Fibroblast of lung (primary cell): ENCODE measurements around the gene ENTR1. TPM values are rescaled to one million over a fixed set of nuclear protein-coding genes. Genes with fewer than 3 reads are reported as not detected.

Experiments used
- DNase-seq, 2 donors: peaks; one replicate each; pipeline versions ENCODE4 v3.0.0 to v3.0.0-alpha.2; 2010; ENCODE audit warnings: low read depth in 2 of 2
- H2AFZ ChIP-seq: 2 replicates; pipeline ENCODE4 v1.5.1; 2012; ENCODE audit warnings: low read length, control low read depth, inconsistent platforms
- H3K27ac ChIP-seq: 2 replicates; pipeline ENCODE4 v1.5.1; 2011; ENCODE audit warnings: low read length, control low read depth; ENCODE audit not compliant: insufficient read depth
- H3K27me3 ChIP-seq: 2 replicates; pipeline ENCODE4 v1.5.1; 2011; ENCODE audit warnings: mild to moderate bottlenecking, low read length; ENCODE audit not compliant: control insufficient read depth, insufficient read depth
- H3K36me3 ChIP-seq: 2 replicates; pipeline ENCODE4 v1.5.1; 2011; ENCODE audit warnings: low read length; ENCODE audit not compliant: control insufficient read depth, insufficient read depth
- H3K4me1 ChIP-seq: 2 replicates; pipeline ENCODE4 v1.5.1; 2011; ENCODE audit warnings: low read length; ENCODE audit not compliant: control insufficient read depth, insufficient read depth; ENCODE audit errors: extremely low read depth
- H3K4me2 ChIP-seq: 2 replicates; pipeline ENCODE4 v1.5.1; 2011; ENCODE audit warnings: low read length, control low read depth; ENCODE audit not compliant: insufficient read depth; ENCODE audit errors: extremely low read depth
- H3K4me3 ChIP-seq, 4 experiments: fragments of 200-600 bp in 1 of 4; sonication (generic) in 1 of 4; replicated peaks in 1 of 4; 2 replicates each; pipeline ENCODE4 v1.5.1; 2011 to 2016; ENCODE audit warnings: low read length in 4 of 4, low read depth in 3 of 4, mild to moderate bottlenecking in 3 of 4, control low read depth in 2 of 4, inconsistent platforms in 1 of 4, mixed read lengths in 1 of 4; ENCODE audit not compliant: insufficient read depth in 1 of 4; ENCODE audit errors: control extremely low read depth in 1 of 4
- H3K79me2 ChIP-seq: 2 replicates; pipeline ENCODE4 v1.5.1; 2012; ENCODE audit warnings: mild to moderate bottlenecking, low read length, inconsistent platforms; ENCODE audit not compliant: control insufficient read depth, insufficient read depth
- H3K9ac ChIP-seq: 2 replicates; pipeline ENCODE4 v1.5.1; 2011; ENCODE audit warnings: mild to moderate bottlenecking, low read length, control low read depth; ENCODE audit not compliant: insufficient read depth
- H3K9me3 ChIP-seq: 2 replicates; pipeline ENCODE4 v1.5.1; 2012; ENCODE audit warnings: low read depth, low read length; ENCODE audit not compliant: control insufficient read depth, insufficient read depth
- H4K20me1 ChIP-seq: 2 replicates; pipeline ENCODE4 v1.5.1; 2011; ENCODE audit warnings: low read length; ENCODE audit not compliant: control insufficient read depth, insufficient read depth; ENCODE audit errors: extremely low read depth
- CTCF ChIP-seq, 2 donors: IDR thresholded peaks in 1 of 2; conservative IDR thresholded peaks in 1 of 2; 1 replicate in 1 of 2; 2 replicates in 1 of 2; pipeline ENCODE4 v1.5.1; 2011 to 2012; ENCODE audit warnings: low read length in 2 of 2, control low read depth in 1 of 2, inconsistent platforms in 1 of 2, low read depth in 1 of 2, mild to moderate bottlenecking in 1 of 2
- EZH2 ChIP-seq: IDR thresholded peaks from 2 replicates; pipeline ENCODE4 v1.5.1; 2012; ENCODE audit warnings: low read length, control low read depth, mild to moderate bottlenecking; ENCODE audit errors: missing control alignments
- polyA plus RNA-seq, 2 donors: library from polyadenylated mRNA; depleted of rRNA in 1 of 2; stranded (reverse) in 1 of 2; unstranded in 1 of 2; fragments of >200 nt; gene quantifications; 2 replicates each; pipeline ENCODE4 v1.2.1, GENCODE V29; 2011 to 2012; ENCODE audit warnings: missing spikeins in 1 of 2
- total RNA-seq: library from RNA; depleted of rRNA; stranded (reverse); fragments of >200 nt; gene quantifications from 2 replicates; pipeline ENCODE4 v1.2.1, GENCODE V29; 2014

ENTR1 gene
- total and polyA plus RNA-seq, 2 donors (not counting 1 experiment from before 2014, with no cell fraction given), result 24.5 to 31.9 TPM

- Histone ChIP-seq H3K27ac (no peak overlapping the region), H3K36me3 (peaks cover 9% of the 10 kb centered on the region), H3K4me2 (no peak overlapping the region), H4K20me1 (no peaks in the 10 kb centered on the region), H3K9me3 (no peaks in the 10 kb centered on the region), H3K27me3 (no peaks in the 10 kb centered on the region), H3K79me2 (no peaks in the 10 kb centered on the region), H2AFZ (no peak overlapping the region), H3K4me3 (no peak overlapping the region), H3K9ac (no peak overlapping the region), H3K4me1 (peaks cover 18% of the 10 kb centered on the region)
- no peak for TF ChIP-seq CTCF (conservative IDR thresholded peaks at IDR 0.05 in 1 of 2, IDR thresholded peaks at IDR 0.05 in 1 of 2; ENCODE audit: low read depth in 1 of 2, low read length in 2 of 2)
- no peak for TF ChIP-seq EZH2
- no peak for DNase-seq
These were observed 36.2 kb downstream of the ENTR1 start for GRCh38 chr9:136374183-136374575.

- Histone ChIP-seq H3K79me2 (no peaks in the 10 kb centered on the region), H3K36me3 (peaks cover 7% of the 10 kb centered on the region), H3K4me3 (no peak within 1 kb of the TSS), H2AFZ (peak within 1 kb of the TSS; percentile 4), H3K4me1 (peaks cover 18% of the 10 kb centered on the region), H3K9me3 (no peaks in the 10 kb centered on the region), H3K27ac (peak within 1 kb of the TSS; percentile 30), H3K4me2 (peak within 1 kb of the TSS; percentile 48), H3K27me3 (no peaks in the 10 kb centered on the region), H4K20me1 (no peaks in the 10 kb centered on the region), H3K9ac (peak within 1 kb of the TSS; percentile 48)
- TF ChIP-seq EZH2, result no peak
- no peak for TF ChIP-seq CTCF (conservative IDR thresholded peaks at IDR 0.05 in 1 of 2, IDR thresholded peaks at IDR 0.05 in 1 of 2; ENCODE audit: low read depth in 1 of 2, low read length in 2 of 2)
- DNase-seq, result no peak
These were observed 36.9 kb downstream of the ENTR1 start, which contains the start of gene CARD9 for GRCh38 chr9:136373300-136374182. TSS of gene CARD9 (minus strand) at chr9:136373669. CDS start at chr9:136372078, 1,591 bp downstream.

GRCh38 chr9:136372561-136373299 is 37.7 kb downstream of the ENTR1 start:
- H3K9me3 ChIP-seq, result no peaks in the 10 kb centered on the region
- no peak overlapping the region for H3K4me3 ChIP-seq
- peak overlapping the region; percentile 30 for H3K27ac ChIP-seq
- H3K79me2 ChIP-seq, result no peaks in the 10 kb centered on the region
- peak overlapping the region; percentile 54 for H2AFZ ChIP-seq
- H3K4me2 ChIP-seq, result peak overlapping the region; percentile 48
- H3K36me3 ChIP-seq, result peaks cover 7% of the 10 kb centered on the region
- peak; percentile 22 to 46 for TF ChIP-seq CTCF (conservative IDR thresholded peaks at IDR 0.05 in 1 of 2, IDR thresholded peaks at IDR 0.05 in 1 of 2; ENCODE audit: low read depth in 1 of 2, low read length in 2 of 2)
- no peak for TF ChIP-seq EZH2
- DNase-seq, result peak; percentile 75 to 87
- H3K9ac ChIP-seq, result peak overlapping the region; percentile 48
- H3K27me3 ChIP-seq, result no peaks in the 10 kb centered on the region
- no peaks in the 10 kb centered on the region for H4K20me1 ChIP-seq
- peaks cover 18% of the 10 kb centered on the region for H3K4me1 ChIP-seq
